Left hindlimb (tissue), 1 donor: ENCODE results near the gene TTC23.
"Not testable (repeated sequence)": the region's sequence is repeated elsewhere in the genome, so short reads cannot be mapped to it uniquely, and the experiment has no call there.

Experiments used
- DNase-seq: peaks from one replicate; pipeline ENCODE4 v3.0.0-alpha.2; 2018

TTC23 gene

DNA sequence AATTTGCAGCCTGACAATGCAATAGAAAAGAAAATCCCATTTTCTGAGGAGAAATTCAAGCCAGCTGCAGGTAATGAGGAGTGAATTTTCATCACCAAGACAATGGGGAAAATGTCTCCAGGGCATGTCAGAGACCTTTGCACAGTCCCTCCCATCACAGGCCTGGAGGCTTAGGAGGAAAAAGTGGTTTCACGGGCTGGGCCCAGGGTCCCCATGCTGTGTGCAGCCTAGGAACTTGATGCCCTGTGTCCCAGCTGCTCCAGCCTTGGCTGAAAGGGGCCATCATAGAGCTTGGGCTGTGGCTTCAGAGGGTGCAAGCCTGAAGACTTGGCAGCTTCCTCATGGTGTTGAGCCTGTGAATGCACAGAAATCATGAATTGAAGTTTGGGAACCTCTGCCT, 57.2 kb downstream of the TTC23 start:
- DNase-seq = not testable (repeated sequence)

DNA sequence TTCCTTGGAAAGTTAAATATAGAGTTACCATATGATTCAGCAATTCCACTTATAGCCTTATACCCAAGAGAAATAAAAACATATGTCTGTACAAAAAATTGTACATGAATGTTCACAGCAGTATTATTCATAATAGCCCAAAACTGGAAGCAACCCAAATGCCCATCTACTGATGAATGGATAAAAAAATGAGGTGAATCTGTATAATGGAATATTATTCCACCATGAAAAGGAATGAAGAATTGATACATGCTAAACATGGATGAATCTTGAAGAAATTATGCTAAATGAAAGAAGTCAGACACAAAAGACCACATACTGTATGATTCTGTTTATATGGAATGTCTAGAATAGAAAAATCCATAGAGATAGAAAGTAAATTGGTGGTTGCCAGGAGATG, 61.4 kb downstream of the TTC23 start:
- no peak for DNase-seq

DNA sequence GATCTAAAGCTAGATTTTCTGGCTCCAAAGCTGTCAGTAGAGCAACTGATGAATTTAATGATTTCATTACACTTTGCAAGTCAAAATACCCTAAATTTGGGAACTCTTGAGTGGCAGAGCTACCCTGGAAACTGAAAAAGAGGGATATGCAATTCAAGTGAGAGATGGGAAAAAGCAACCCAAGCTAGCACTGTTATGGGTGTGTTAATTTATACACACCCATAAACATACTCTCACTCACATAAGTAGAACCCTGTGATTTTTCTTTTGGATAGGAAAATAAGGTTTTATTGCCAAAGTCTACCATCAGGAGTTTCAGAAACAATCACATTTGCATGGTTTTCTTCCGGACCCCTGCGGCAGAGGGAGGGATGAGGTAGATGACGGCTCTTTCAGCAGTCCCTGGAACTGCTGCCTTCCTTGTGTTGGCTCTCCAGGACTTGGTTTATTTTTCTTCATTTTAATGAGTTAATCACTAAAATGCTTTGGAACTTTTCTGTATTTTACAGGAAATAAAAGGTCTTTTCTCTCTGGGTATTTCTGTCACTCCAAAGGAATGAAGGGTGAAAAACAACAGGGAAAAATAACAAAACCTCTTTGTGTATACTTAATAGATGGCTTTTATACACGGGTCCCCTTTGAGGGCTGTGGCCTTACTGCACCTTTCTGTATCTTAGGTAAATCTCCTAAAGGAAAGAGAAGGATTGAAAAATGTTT, 63.8 kb downstream of the TTC23 start:
- DNase-seq = no peak

DNA sequence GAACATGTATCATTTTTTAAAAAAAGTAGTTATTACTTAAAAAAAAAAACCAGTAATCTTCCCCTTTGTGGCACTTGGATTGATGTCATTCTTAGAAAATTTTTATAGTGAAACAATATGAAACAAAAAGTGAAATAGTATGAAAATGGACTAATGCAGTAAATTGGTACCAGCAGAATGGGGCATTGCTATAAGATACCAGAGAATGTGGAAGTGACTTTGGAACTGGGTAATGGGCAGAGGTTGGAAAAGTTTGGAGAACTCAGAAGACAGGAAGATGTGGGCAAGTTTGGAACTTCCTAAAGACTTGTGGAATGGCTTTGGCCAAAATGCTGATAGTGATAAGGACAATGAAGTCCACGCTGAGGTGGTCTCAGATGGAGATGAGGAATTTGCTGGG, 66.6 kb downstream of the TTC23 start:
- no peak for DNase-seq

DNA sequence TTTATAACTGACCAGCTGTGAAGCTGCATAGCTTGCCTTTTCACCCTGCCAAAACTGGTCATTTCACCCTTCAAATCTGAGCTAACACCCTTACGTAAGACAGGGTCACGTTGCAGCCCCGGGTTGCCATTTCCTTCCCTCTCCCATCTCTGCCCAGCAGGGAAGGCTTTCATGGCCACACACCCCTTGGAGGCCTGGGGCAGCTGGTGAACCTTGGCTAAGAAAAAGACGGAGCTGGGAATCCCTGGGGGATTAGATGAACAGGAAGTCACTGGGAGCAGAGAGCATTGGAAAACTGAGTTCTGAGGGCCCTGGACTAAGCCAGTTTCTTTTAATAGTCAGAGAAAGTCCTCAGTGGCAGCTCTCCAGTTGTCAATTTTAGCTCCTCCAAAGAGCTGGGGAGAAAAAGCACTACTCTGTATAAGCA, 67.8 kb downstream of the TTC23 start:
- no peak for DNase-seq

DNA sequence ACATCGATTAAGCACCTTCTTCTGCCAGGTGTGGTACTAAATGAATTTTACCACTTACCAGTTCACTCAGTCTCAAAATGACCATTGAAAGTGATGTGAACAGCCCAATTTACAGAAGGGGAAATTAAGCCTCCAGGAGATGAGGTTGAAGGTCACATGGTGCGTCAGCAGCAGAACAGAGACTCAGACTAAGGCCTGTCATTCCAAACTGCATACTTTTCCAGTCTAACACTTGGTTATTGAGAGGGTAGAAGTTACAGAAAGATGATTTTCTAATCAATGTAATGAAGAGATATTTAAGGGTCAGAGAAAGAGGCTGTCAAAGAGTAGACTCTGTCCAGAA, 68.4 kb downstream of the TTC23 start:
- no peak for DNase-seq

DNA sequence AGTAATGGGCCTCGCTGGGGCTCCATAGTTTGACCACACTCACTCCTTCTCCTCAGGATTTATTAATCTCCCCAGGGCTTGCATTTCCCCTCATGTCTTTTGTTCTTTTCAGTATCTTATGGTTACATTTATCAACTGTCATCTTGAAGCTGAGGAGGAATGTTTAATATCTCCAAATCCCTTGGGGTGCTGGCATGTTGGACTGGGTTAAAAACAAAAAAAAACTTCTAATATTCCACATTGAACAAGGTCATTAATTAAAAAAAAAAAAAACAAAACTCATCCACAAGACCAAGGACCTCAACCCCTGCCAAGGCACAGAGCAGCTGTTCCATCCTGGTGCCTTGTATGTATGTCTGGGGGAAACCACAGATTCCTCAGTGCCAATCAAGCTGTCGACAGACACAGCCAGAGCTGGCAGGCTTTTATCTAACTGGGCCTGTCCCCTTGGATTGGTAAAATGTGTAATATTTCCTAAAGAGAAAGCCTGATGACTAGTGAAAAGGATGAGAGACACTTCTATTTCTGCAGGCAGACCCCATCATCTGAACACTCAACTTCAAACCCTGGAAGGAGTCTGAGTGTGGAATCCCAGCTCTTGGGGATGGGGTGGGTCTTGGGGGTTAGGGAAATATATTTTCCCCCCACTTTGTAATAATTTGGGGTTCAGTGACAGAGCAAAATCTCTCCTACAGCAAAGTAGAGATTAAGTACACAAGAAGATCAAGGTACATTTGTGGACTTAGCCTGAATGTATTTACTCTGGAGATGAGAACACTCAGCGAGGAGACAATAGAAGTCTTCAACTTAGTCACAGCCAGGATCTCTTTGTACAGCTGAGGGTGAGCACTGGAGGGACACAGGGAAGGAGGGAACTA, 69.1 kb downstream of the TTC23 start:
- no peak for DNase-seq

DNA sequence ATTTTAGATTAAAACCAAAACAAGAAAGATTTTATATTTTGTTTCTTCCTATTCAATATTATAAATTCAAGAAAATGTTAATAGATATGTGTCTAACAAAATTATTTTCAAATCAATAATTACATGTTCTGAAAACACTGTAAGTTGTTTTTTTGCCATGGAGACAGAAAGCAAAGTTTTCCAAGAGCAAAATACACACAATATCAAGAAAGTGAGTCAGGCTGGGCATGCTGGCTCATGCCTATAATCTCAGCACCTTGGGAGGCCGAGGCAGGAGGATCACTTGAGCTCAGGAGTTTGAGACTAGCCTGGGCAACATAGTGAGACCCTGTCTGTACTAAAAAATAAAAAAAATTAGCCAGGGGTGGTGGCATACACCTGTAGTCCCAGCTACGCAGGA, 71.7 kb downstream of the TTC23 start:
- DNase-seq = no peak

DNA sequence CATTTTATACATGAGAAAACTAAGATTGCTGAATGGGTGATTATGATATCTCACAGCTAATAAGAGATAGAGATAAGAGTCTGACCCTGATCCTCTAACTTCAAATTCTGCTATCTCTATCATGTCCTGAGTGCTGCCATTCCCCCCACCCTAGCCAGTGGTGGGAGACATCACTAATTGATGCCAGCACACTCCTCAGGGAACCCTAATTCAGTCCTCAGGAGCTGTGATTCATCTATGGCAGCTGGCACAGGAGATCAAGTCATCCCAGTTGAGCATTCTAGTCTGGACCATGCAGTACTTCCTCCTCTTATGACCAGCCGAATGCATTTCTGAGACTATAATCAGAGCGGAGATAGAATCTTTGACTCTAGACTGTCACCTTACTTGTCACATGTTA, 72.6 kb downstream of the TTC23 start:
- no peak for DNase-seq

DNA sequence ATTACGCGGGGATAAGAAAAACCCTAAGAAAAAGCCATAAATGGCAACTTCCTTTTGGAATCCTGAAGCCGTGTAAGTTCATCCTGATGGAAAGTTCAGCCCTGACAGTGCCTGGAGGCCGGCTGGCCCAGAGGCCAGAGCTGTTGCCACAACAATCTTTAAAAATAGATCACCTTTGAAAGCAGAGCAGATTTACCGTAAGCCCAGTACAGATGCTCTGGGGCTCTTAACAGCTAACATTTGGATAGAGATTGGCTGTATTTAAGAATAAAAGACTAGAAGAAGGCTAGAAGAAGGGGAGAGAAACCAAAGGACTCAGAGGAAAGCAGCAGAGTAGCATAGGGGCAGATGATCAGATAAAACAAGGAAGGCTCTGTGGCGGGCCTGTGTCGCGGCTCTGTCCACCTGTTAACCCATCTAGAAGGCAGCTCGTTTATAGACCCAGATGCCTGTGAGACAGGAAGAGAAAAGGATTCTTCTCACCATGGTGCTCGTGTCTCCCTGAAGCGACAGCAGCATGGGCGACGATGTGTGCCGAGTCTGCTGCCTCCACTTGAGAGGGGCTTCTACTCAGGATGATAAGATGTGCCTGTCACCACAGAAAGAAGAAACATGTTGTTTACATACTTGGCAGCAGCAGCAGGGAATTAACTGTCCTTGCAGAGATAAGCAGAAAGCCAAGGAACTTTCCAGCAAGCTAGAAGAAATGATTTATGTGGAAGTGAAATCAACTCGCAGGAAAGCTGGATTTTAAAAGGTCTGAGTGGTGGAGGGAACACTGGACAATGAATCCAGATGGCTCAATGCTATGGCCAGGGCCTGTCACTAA, 74.6 kb downstream of the TTC23 start:
- no peak for DNase-seq

DNA sequence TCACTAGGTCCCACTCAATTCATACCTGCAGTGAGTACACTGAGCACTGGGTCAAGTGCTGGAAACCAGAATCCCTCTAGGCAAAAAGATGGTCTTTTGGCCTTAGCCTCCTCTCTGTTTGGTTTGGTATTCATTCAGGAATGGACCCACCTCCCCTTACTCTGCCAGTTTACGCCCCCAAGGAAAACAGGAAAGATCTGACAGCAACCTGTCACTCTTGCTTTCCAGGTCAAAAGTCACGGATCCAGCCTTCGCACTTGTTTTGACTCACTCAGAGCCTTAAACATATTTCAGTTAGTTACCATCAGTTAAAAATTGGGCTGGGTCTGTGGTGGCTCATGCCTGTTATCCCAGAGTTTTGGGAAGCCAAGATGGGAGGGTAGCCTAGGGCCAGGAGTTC, 76.4 kb downstream of the TTC23 start:
- DNase-seq = no peak

DNA sequence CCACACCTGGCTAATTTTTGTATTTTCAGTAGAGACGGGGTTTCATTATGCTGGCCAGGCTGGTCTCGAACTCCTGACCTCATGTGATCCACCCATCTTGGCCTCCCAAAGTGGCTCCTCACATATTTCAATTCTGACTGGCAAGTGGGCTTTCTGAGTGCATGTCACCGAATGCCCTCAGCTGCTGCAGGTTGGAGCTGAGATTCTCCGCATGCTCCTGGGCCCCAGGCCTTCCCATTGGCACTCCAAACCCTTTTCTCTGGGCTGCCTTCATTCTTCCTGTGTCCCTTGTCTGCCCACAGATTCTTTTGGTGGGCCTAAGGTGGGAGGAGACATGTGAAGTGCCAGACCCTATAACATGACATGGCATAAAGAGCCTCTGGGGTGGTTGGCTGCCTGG, 77.2 kb downstream of the TTC23 start:
- DNase-seq = no peak

DNA sequence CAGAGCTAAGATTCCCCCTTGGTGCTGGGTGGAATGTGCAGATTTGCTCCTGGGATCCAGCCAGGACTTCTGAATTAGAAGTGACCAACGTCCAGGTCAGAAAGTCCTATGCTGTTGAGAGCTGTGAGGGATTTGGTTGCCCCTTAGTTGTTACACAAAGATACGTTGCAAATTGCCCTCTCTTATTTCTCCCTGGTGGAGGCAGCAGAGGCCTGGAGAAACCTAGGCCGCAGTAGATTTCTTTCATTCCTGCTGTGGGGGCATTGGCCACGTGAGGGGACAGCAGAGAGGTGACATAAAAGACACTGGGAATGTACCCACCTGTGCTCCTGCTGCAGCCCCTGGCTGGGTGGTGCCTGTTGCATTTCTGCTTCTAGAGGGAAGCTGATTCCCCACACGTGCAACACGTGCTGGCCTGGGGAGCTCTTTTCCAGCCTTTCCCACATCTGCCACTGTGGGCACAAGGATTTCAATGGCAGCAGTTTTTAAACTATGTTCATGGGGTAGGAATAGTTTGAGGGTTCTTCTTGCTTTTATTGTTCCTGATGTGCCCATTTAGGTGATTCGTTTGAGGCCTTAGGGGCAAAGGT, 78.8 kb downstream of the TTC23 start:
- DNase-seq = no peak

DNA sequence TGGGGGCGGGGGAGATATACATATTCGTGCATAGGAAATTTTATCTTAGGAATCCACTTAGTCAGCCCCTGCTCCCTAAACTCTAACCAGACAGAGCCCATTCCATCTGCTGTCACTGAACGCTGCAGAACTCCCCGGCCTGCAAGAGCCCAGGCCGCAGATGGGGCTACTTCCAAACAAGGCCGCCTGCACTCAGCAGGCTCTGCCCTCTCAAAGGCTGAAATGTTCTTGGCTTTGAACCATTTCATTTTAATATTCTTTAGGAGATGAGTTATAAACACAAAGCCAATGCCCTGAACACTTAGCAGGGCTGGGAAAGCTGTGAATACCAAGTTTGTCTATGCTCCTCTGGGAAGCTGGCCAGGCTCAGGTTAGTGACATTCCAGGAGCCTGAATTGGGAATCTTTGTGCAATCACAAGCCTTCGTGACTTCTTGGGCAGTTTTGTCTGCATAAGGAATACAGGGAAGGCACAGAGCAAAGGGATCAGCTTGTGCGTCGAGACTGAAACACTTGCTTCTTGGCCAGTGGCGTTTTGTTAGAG, 79.5 kb downstream of the TTC23 start:
- DNase-seq = no peak

DNA sequence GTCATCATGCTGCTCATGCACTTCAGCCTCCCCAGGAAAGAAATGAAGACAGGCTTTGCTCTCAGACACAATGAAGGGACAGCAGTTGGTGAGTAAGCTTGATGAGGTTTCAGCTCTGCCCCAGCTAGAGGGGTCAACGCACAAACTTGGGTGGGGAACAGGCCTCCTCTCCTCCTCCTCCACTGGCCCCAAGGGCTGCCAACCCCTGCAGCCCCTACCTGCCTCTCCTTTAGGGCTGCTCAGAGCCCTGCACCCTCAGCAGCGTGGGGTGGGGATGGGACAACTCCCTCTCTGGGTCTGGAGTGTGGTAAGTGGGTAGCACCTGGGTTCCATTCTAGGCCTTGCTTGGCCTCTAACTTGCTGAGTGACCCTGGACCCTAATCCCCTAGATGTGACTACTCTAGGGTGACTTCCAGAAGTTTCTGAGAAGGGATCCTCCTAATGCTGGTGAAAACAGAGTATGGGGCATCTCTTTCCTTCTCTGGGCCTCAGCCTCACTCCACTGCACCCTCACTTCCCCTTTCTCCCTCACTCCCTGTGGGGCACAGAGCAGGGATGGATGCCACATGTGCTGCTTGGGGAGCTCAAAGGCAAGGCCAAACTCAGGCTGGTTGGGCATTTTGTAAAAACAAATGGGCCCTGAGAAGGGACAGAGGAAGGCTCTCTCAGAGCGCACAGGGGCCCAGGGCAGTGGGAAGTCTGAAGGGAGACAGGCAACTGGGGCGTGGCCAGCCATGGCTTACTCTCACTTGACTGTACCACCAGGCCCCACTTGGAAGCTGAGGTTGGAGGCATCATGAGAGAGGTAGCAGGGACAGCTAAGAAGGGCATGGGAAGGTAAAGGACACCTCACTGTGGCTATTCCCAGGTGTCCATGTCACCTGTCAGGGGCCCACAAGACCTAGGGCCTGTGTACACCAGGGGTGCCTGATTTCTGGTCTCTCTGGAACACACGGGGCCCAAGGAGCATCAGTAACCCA, 80.5 kb downstream of the TTC23 start:
- DNase-seq = no peak

DNA sequence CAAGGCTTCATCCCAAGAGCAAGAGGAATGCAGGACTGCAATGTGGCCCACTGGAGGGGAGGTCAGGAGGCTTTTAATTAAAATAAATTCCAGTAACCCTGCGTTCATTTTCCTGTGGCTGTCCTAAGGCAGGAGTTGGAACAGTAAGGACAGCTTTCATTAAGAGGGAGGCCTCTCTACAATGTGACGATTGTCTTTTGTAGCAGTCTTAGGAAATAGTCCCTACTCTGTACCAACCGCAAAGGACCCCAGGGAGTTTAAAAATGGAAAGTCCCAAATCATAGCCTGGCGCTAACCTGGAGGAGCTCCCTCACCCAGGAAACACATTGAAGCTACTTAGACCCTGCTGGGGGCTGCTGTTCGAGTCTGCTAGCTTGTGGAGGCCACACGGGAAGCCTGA, 81.7 kb downstream of the TTC23 start:
- DNase-seq = no peak

DNA sequence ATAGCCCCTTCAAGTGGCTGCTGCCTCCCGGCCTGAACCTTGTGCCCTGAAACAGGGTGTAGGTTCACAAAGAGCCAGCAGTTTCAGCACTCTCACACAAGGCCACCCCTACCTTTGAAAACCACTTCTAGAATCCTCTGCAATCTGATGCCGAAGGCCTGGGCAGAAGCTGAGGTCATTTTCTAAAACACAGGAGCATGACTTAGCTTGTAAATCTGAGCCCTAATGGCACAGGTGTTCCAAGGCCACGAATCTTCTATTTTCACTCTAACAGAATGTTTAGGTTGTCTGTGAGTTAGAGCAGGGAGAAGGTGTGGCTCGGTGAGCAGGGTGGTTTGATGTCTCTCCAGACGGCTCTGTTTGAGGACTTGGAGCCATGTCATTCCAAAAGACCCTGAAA, 82.2 kb downstream of the TTC23 start:
- DNase-seq = no peak

DNA sequence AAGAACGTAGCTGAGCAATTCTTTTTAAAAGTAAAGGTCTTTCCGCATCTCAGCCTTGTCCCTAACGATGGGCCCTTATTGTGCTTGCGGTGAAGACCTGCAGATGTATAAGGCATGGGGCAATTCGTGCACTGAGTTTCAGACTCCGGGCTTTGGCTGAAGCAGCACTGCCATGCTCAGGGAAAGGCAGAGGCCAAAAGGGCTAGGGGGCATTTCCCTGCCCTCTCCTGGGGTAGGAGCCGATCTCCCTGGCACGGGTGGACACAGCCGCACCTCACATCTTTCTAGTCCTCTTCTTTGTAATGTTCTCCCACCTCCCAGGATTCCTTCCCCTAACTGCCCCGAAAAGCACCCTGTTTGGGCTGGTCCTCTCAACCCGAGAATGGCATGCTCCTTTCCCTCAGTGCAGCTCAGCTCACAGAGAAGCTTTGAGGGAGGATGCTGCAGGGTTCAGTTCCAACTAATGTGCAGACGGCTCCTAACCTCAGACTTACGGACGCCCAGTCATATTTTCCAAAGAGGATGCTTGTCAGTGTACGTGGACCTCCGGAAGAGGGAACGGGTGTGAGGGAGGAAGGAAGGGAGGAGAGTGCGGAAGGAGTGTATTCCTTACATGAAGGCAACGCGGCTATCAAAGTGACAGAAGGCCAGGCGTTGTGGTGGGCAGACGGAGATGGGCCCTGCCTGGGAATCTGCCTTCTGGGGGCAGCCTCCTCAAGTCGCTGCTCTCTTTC, 83.3 kb downstream of the TTC23 start:
- DNase-seq = no peak

DNA sequence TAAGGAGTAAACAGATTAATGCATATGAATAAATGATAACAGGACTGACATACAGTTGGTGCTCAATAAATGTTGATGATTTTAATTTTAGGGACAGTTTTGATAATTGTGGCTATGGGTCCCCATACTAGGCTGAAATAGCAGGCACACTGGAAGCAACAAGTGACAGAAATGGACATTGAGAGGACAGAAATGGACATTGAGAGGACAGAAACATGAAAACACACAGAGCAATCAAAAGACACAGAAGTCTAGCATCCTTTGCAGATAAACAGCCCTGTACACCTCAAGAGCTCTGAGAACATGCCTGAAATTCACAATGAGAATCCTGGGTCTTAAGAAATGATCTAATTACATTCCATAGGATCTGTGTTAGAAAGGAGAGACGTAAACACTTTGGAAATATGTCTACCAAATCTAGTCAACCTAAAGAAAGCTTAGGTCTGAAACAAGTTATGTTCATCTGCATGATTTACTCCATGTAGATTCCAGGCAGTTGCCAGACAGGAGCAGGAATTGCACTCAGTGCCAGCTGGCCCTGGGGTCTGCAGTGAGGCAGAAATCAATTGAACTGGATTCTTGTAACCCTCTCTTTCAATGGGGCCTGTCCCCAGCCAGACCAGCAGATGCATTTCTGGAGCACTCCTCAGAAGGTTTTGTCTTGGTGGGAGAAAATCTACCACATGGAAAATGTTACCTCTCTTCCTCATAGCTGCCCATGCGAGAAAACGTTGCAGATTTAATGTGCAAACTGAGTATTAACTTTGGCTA, 84.2 kb downstream of the TTC23 start:
- DNase-seq = no peak

DNA sequence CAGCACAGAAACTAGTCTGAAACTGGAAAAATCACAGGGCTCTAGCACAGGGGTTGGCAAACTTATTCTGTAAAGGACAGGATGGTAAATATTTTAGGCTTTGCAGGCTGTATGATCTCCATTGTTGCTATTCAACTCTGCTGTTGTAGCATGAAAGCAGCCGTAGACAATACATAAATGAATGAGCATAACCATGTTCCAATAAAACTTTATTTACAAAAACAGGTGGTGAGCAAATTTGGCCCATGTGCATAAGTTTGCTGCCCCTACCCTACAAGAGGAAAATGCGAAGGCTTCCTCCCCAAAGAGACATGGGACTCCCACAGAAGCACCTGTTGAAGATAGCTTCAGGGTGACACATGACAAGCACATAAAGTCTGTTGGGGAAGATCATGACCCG, 85.3 kb downstream of the TTC23 start:
- no peak for DNase-seq
